GM10266 (cell line): ENCODE data around the gene GMDS.
A peak's percentile ranks its signal among the peaks of the same experiment; 100 is the strongest.

Experiments
- DNase-seq: peaks from one replicate; pipeline ENCODE4 v3.0.0; 2012; ENCODE audit errors: extremely low spot score
- CTCF ChIP-seq: IDR thresholded peaks from 2 replicates; pipeline ENCODE4 v1.5.1; 2012; ENCODE audit warnings: mild to moderate bottlenecking, low read depth; ENCODE audit not compliant: control insufficient read depth, insufficient read depth; ENCODE audit errors: missing control alignments

GMDS gene

GRCh38 chr6:2000962-2001361 is 244.4 kb downstream of the GMDS start:
- no peak for TF ChIP-seq CTCF
- no peak for DNase-seq

- no peak for TF ChIP-seq CTCF
- DNase-seq, result no peak
Measured at GRCh38 chr6:1997702-1998101, 247.7 kb downstream of the GMDS start.

- TF ChIP-seq CTCF, result peak; percentile 13
- no peak for DNase-seq
Measured at GRCh38 chr6:1995636-1996035, 249.8 kb downstream of the GMDS start.

GRCh38 chr6:1993042-1993441 is 252.4 kb downstream of the GMDS start:
- TF ChIP-seq CTCF, result no peak
- no peak for DNase-seq

GRCh38 chr6:1991332-1991878 is 254.0 kb downstream of the GMDS start:
- DNase-seq, result no peak
- TF ChIP-seq CTCF, result no peak

- DNase-seq, result no peak
- no peak for TF ChIP-seq CTCF
Measured at GRCh38 chr6:1988843-1989242, 256.6 kb downstream of the GMDS start.

GRCh38 chr6:1987640-1988039 is 257.8 kb downstream of the GMDS start:
- DNase-seq, result no peak
- no peak for TF ChIP-seq CTCF
